ENCODE results near the gene RMI2.

RMI2 gene

DNA sequence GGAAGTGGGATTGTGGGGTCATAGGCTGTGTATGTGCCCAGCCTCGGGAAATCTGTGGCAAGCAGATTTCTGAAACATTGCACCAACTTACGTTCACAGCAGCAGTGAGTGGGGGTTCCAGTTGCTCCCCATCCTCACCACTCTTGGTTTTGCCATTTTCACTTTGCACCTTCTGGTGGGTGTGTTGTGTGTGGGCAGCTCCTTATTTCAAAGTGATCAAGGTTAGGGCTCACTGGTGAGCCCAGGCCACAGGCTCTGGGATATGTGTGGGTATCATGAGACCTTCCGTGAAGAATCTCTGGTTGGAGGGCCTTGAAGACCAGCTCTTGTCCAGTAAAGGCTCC lies 34.7 kb upstream of the RMI2 start:
- no peak for DNase-seq

DNA sequence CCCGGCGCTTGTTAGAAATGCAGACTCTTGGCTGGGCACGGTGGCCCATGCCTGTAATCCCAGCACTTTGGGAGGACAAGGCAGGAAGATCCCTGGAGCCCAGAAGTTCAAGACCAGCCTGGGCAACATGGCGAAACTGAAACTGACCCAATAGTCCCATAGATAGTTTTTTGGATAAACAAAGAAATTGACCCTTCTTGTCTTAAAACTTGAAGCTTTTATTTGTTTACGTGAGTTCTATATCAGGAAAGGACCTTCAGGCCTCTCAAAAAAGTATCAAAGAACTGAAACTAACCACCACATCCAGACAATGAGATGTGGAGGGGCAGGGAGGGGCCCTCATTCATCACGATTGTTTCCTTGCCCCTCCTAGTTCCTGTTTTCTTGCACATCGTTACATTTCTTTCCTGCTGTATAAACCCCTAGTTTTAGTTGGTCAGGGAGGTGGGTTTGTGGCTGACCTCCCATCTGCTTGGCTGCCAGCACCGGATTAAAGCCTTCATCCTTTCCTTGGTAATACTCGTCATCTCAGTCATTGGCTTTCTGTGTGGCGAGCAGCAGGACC lies 34.2 kb upstream of the RMI2 start:
- DNase-seq = no peak

DNA sequence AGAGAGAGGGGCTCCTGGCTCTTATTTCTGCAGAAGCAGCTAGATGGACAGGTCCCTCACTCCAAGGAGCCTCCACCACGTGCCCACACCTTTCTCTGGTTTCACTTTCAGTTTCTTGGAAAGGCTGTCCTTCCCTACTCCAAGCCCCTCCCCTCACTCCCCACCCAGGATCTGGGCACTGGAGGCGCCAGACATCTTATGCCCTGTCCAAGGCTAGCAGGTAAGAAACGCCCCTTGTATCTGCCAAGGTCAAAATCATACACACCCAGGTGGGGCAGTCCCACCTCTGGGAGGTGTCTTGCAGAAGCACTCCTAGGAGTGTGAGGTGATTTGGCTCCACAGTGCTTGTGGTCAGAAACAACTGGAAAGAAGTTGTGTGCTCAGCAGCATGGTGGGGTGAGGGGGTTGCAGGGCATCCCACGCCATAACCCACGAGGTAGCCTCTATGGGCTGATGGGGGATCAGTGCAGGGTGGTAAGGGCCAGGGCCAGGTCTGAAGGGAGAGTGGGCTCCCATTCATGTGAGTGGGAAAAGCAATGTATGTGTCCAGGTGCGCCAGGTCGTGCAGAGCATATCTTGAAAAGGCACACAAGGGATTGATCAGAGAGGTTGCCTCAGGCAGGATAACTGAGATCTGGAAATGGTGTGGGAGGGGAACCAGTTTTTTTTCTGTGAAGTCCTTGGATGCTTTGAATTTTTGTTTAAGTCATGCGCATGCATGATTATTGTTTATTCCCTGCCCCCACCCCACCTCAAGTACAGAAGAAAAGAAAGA lies 32.4 kb upstream of the RMI2 start:
- DNase-seq = no peak

DNA sequence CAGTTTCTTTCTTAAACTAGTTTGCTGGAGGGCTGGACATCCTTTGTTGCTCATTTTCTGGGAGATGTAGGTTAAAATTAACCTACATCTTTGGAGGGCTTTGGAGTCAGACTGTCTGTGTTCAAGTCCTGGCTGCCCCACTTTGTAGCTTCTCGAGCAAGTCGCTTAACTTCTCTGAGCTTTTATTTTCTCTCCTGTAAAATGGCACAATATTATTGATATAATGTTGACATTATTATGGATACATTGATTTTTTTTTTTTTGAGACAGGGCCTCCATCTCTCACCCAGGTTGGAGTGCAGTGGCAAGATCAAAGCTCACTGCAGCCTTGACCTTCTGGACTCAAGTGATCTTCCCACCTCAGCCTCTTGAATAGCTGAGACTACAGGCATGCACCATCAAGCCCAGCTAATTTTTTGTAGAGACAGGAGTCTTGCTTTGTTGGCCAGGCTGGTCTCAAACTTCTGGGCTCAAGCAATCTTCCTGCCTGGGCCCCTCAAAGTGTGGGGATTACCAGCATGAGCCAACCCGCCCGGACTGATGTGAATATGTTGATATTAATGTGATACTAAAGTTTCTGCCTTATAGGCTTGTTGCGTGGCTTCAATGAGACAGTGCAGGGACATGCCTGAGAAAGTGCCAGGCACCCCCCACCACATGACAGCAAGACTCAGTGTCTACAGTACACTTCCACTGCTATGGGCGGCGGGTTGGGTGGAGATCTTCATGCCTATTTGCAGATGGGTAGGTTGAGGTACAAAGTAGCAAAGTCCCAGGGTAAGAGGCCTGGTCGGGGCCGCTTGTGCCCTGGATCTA lies 31.6 kb upstream of the RMI2 start:
- DNase-seq = no peak

DNA sequence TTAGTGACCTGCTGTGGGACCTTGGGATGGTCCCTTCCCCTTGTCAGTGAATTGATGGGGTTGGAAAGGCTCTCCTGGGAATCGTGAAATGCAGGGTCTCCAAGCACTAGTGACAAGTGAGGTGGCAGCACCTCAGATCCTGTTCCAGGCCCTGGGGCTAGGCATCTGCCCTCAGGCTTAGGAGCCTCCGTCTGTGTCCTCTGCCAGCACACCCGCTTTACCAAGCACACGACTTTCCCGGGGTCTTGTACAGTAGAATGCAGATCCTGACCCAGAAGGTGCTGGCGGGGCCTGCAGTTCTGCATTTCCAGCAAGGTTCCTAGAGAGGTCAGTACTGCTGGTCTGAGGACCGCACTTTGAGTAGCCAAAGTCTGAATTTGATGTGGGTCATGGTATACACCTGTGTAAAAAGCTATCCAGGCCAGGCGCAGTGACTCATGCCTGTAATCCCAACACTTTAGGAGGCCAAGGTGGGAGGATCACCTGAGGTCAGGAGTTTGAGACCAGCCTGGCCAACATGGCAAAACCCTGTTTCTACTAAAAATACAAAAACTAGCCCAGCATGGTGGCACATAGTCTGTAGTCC lies 30.9 kb upstream of the RMI2 start:
- no peak for DNase-seq

DNA sequence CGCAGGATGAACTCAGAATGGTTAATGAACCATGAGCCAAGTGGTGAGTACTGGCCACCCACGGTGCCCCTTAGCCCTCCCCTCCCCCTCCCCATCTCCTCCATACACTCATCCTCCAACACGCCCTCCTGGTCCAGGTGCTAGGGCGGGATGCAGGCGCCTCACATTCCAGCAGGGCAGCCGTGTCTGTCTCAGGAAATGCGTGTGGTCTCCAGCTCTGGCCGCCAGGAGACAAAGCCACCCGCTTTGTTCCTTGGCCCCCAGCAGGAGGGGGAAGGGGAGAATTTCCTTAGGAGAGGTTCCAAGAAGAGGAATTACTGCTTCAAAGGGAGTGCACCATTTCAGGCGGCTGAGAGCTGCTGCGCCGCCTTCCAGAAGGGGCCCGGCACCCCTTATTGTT lies 29.7 kb upstream of the RMI2 start:
- DNase-seq = no peak

DNA sequence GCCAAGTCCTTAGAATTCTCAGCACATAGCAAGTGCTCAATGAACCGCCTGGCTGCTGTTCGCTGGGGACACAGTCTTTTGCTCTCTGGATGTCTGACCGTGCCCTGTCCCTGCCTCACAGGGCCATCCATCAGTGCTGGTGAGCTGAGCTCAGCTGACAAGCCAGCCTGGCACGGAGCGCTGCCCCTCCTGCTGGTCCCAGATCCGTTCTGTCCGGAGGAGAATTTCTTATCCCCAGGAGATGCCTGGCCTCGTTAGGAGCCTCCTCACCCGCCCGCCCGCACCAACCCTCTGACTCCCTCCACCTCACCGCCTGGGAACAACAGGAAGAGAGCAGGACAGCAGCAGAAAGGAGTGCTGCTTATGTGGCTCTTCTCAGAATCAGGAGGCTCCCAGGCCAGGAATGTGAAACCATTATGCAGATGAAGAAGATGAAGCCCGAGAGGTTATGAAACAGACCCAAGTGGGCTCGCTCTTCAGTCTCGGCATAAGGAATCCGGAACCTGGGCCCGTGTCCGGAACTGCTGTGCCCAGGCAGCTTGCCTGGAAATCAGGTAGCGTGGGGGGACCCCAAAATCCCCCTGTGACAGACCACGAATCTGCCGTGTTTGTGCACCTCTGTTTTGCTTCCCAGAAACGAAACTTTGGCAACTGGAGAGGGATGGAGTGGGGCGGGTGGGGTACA lies 28.8 kb upstream of the RMI2 start:
- DNase-seq = no peak

DNA sequence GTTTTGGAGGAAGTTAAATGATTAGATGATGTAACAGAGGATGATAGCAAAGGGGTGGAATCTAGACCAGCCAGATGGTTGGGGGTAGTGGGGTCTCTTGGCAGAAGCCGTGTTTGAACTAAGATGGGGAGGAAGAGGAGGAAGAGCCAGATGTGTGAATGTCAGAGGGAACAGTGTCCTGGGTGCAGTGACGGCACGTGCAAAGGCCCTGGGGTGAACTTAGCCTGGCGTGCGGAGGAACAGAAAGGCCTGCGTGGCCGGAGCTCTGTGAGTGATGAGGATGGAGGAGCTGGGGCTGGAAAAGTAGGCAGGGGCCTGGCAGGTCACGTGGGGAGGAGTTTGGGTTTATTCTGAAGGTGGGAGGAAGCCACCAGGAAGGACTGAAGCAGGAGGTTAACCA lies 26.4 kb upstream of the RMI2 start:
- DNase-seq = no peak

DNA sequence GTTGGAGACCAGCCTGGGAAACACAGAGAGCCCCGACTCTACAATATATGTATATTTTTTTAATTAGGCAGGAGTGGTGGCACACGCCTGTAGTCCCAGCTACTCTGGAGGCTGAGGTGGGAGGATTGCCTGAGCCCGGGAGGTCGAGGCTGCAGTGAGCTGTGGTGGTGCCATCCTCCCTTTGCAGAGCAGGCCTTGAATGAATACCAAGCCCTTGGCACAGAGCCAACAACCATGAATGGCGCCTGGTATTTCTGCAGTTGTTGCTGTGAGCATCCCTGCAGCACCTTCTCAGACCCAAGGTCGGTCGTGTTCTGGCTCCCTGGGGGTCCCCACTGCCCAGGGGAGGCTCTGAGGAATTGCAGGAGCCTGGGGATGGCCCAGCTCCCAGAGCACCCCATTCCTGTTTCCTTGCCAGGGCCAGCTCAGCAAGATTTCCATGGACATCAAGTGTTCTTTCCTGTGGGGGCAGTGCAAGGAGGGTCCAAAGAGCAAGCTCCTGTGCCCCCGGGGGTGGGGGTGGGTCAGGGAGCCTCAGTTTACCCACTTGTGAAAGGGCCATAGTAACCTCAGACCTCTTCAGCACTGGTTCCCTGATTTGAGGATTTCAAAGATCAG lies 25.6 kb upstream of the RMI2 start:
- no peak for DNase-seq

DNA sequence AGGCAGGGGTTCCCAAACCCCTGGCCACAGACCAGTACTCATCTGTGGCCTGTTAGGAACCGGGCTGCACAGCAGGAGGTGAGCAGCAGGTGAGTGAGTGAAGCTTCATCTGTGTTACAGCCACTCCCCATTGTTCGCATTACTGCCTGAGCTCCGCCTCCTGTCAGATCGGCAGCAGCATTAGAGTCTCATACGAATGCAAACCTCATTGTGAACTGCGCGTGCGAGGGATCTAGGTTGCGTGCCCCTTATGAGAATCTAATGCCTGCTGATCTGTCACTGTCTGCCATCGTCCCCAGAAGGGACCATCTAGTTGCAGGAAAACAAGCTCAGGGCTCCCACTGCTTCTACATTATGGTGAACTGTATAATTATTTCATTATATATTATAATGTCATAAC lies 25.1 kb upstream of the RMI2 start:
- no peak for DNase-seq

DNA sequence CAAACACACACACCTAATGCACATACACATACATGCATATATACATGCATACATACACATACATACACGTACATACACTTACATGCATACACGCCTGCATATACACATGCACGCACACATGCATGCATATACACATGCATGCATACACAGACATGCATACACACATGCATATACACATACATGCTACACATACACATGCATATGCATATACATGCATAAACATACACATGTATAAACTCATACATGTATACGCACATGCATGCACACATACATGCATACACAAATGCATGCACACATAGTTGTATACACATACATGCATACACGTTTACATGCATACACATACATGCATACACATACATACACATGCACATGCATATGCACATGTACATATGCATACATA lies 23.6 kb upstream of the RMI2 start:
- no peak for DNase-seq

DNA sequence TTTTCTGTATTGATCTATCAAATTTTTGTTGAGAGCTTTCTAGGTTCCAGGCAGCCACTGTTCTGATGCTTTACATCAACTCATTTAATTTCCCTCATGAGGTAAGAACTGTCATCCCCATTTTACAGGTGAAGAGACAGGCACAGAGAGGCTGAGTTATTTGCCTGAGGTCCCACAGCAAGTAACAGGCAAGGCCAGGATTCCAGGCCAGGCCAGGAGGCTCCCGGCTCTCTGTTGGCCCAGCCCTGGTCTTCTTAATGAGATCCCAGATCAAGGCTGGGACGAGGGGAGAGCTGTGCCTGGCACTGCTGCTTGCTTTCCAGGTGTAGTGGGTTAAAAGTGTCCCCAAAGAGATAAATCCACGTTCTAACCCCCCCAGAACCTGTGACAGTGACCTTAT lies 22.4 kb upstream of the RMI2 start:
- no peak for DNase-seq

DNA sequence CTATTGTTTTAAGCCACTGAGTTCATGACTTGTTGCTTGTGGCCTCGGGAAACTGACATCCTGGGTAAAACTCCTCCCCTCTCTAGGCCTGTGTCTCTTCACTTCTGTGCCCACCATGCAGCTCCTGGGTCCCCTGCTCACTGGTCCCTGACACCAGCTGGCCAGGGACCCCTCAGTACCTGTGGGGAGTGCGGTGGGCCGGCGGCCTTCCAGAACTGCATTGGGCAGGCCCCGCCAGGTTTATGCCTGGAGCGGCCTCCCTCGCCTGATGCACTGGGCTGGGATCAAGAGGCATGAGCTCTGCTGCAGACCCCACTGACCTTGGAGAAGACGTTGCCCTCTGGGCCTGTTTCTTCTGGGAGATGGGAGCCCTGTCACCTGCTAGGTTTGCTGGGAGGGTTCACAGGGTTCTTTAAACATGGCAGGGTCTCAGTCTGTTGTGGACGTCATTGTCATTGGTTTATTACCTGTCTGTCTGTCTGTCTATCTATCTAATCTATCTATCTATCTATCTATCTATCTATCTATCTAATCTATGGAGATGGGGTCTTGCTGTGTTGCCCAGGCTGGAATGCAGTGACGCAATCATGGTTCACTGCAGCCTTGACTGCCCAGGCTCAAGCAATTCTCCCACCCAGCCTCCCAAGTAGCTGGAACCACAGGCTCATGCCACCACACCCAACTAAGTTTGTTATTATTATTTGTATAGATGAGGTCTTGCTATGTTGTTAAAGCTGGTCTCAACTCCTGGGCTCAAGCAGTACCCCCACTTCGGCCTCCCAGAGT lies 21.5 kb upstream of the RMI2 start:
- DNase-seq = no peak

DNA sequence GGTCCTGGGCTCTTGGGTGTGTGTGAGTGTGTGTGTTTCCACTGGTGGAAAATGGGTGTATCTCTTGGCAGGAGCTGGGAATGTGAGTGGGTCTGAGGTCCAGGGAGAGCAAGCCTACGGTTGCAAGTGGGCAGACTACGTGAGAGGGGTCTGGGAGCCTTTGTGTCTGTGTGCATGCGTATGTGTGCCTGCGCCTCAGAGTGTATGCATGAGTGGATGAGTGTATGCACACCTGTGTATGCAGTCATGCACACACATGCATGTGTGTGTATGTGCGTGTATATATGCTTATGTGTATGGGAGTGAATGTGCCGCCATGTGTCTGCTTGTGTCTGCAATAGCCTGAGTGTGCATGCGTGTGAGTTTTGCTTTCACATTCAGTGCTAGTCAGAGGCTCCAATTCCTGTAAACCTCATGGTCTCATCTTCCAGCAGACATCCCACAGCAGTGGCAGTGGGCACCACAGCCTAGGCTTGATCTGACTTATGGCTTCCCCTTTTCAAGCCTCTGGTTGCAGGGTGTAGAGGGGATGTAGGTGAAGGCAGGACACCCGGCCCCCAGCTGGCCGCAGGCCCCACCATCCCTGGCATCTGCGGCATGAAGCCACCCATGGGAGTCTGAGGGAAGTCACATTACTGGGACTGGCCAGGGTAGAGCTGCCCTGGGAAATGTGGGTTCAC lies 19.7 kb upstream of the RMI2 start:
- DNase-seq = no peak

DNA sequence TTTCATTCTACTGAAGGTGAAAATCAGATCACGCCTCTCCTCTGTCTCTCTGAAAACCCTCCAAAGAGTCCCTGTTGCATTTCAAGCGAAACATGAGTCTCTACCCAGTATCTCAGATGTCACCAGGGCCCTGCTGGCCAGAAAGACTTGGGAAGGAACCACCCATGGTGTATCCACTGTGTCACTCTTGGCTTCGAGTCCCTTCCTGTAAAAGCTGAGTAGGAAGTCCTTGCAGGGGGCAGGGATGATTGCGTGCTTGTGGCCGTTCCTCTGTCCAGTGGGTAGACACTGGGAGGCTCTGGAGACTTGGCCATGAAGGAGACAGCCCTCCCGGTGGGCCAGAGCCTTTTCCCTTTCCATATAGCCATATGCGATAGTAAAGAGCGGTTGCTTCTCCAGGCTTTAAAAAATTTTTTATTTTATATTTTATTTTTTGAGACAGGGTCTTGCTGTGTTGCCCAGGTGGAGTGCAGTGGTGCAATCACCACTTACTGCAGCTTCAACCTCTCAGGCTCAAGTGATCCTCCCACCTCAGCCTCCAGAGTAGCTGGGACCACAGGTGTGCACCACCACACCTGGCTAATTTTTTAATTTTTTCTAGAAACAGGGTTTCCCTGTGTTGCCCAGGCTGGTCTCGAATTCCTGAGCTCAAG lies 19.0 kb upstream of the RMI2 start:
- DNase-seq = no peak

DNA sequence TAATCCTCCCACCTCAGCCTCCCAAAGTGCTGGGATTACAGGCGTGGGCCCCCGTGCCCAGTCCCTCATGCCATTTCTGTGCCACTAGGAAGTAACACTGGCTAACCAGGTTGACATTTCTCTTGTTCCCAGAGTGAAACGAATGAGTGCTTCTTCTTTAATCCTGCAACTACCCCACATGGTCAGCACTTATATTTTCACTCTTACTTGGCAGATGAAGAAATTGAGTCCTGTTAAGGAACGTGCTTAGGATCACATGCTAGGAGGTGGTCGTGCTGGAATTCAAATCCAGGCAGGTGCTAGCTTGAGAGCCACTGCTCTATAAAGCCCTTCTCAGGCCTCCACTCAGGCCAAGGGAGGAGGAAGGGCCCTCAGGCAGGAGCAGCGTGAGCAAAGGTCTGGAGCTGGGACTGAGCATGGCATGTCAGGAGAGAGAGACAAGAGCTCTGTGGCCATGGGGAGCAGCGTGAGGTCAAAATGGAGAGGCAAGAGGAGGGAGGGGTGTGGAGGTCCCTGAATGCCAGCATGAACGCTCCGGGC lies 18.5 kb upstream of the RMI2 start:
- no peak for DNase-seq

DNA sequence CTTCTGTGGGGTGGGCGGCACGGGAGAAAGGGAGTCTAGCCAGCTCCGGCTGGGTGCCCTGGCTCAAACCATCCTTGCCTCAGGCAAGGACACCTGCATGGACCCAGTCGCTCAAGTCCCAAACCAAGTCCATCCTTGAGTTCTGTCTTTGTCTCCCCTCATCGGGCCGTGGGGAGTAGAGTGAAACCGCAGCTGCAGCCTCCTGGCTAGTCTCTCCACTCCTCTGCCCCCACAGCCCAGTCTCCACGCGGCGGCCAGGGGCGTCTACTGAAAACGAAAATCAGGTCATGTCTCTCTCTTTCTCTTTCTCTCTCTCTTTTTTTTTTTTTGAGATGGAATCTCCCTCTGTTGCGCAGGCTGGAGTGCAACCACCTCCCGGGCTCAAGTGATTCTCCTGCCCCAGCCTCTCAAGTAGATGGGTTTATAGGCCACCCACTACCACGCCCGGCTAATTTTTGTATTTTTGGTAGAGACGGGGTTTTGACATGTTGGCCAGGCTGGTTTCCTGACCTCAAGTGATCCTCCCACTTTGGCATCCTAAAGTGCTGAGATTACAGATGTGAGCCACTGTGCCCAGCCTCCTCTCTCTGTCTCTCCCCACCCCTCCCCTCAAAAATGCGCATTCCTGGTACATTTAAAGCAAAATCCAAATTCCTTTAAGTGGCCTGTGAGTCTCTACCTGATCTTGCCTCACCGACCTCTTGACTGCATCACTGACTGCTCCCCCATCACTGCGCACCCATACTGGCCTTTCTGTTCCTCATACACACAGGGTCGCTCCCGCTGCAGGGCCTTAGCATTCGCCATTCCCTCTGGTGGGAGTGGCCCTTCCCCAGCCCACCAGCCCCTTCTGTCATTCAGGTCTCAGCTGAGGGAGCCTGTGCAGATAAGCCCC lies 17.7 kb upstream of the RMI2 start:
- DNase-seq = peak; percentile 20

DNA sequence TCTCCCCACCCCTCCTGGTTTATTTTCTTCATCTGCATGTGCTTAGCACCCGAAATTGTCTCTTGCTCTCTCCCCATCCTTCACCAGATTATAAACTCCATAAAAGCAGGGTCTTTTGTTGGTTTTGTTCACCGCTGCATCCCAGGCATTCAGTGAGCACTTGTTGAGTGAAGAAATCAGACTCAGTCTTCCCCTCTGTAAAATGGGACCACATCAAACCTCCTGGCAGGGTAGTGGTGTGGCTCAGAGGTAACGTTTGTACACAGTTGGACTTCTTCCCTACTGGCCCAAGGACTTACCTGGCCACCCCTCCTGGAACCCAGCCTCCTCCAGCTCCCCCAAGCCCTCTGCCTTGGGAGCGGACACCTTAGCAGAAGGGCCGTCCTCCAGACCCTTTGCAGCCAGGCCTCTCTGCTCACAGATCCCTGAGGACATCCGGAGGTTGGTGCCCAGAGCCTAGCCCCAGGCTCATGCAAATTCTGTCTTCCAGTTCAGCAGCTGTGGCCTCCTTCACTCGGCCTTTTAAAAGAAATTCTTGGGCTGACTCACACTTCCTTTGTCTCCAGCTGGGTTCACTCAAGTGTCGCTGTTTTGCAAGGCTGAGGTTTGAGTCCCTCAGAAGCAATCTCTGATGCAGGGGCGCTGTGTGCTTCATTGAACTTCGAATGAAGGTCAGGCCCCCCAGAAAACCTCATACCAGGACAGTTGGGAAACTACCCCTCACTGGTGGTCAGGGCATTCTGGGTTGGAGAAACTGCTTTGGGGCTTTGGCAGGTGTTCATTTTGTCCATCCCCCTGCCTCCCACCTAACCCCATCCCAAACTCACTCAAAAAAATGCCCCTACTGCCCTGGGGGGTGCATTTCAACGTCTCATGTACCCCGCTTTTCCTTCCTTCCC lies 16.8 kb upstream of the RMI2 start:
- peak; percentile 34 for DNase-seq

All from stimulated activated CD4-positive, alpha-beta T cell treated with anti-CD3 and anti-CD28 coated beads, Interleukin-4, amount 100 ng/mL, for 1 hour (primary cell).